Middle frontal gyrus (tissue), 1 donor: ENCODE measurements around the gene EBLN2.

ENCODE experiments used
- DNase-seq: peaks from one replicate; pipeline ENCODE4 v3.0.0-alpha.2; 2015; ENCODE audit warnings: low spot score; ENCODE audit errors: extremely low spot score

EBLN2 gene

GRCh38 chr3:73061416-73061815, at the start of gene EBLN2:
Gene EBLN2, plus strand, starts transcription at chr3:73061659. Its CDS starts 423 bp downstream, at chr3:73062082.
- no peak for DNase-seq

GRCh38 chr3:73018298-73018697, 43.2 kb upstream of the EBLN2 start:
- no peak for DNase-seq

- DNase-seq, result no peak
Observed at GRCh38 chr3:73018790-73019441, 42.5 kb upstream of the EBLN2 start.

GRCh38 chr3:73021301-73021835, 40.1 kb upstream of the EBLN2 start:
- no peak for DNase-seq

- DNase-seq, result no peak
Observed at GRCh38 chr3:73024836-73025235, 36.6 kb upstream of the EBLN2 start.

GRCh38 chr3:73026111-73026759, 35.2 kb upstream of the EBLN2 start:
- no peak for DNase-seq

- no peak for DNase-seq
Observed at GRCh38 chr3:73026760-73027113, 34.7 kb upstream of the EBLN2 start.

- no peak for DNase-seq
Observed at GRCh38 chr3:73028803-73029202, 32.7 kb upstream of the EBLN2 start.

- no peak for DNase-seq
Observed at GRCh38 chr3:73029321-73029796, 32.1 kb upstream of the EBLN2 start.

- no peak for DNase-seq
Observed at GRCh38 chr3:73030073-73030597, 31.3 kb upstream of the EBLN2 start.

GRCh38 chr3:73031573-73032103, 29.8 kb upstream of the EBLN2 start:
- DNase-seq, result no peak

GRCh38 chr3:73036694-73037591, 24.5 kb upstream of the EBLN2 start:
- DNase-seq, result no peak

GRCh38 chr3:73041537-73041936, 19.9 kb upstream of the EBLN2 start:
- DNase-seq, result no peak

- no peak for DNase-seq
Observed at GRCh38 chr3:73043414-73043813, 18.0 kb upstream of the EBLN2 start.

GRCh38 chr3:73045391-73045790, 16.1 kb upstream of the EBLN2 start:
- no peak for DNase-seq

- DNase-seq, result no peak
Observed at GRCh38 chr3:73046195-73046594, 15.3 kb upstream of the EBLN2 start.

- no peak for DNase-seq
Observed at GRCh38 chr3:73049319-73049718, 12.1 kb upstream of the EBLN2 start.

- no peak for DNase-seq
Observed at GRCh38 chr3:73052857-73053256, 8.6 kb upstream of the EBLN2 start.

GRCh38 chr3:73055583-73055982, 5.9 kb upstream of the EBLN2 start:
- DNase-seq, result no peak

- no peak for DNase-seq
Observed at GRCh38 chr3:73056014-73056844, 5.2 kb upstream of the EBLN2 start.

- no peak for DNase-seq
Observed at GRCh38 chr3:73056845-73057150, 4.7 kb upstream of the EBLN2 start.
